HEK293T (cell line): ENCODE data around the gene GARNL3.

ENCODE experiments used
- CTCF ChIA-PET: fragments of 350-600 bp; formaldehyde crosslinking; extraction: SDS; loops from one replicate; lab custom pipeline; 2021; ENCODE audit warnings: antibody characterized with exemption, inconsistent platforms; lab: Yijun Ruan, JAX
- POLR2A ChIA-PET: fragments of 350-600 bp; formaldehyde crosslinking; extraction: SDS; loops from one replicate; lab custom pipeline; 2020; ENCODE audit warnings: antibody characterized with exemption, inconsistent platforms; lab: Yijun Ruan, JAX
- DNase-seq: peaks from one replicate; pipeline ENCODE4 v3.0.0; 2012; ENCODE audit warnings: mixed read lengths; ENCODE audit errors: extremely low spot score
- ARNT ChIP-seq: fragments of 450-650 bp; IDR thresholded peaks from 2 replicates; pipeline ENCODE4 v1.6.1; 2017; ENCODE audit warnings: mild to moderate bottlenecking
- BHLHE40 ChIP-seq: fragments of 450-650 bp; IDR thresholded peaks from 2 replicates; pipeline ENCODE4 v1.6.1; 2016; ENCODE audit warnings: mild to moderate bottlenecking, moderate library complexity, borderline replicate concordance
- CTBP1 ChIP-seq: fragments of 450-650 bp; IDR thresholded peaks from 2 replicates; pipeline ENCODE4 v1.6.1; 2016; ENCODE audit warnings: borderline replicate concordance
- ELF4 ChIP-seq: fragments of 450-650 bp; IDR thresholded peaks from 2 replicates; pipeline ENCODE4 v1.6.1; 2017; ENCODE audit warnings: antibody characterized with exemption
- FOXA1 ChIP-seq: fragments of 450-650 bp; IDR thresholded peaks from 2 replicates; pipeline ENCODE4 v1.6.1; 2016; ENCODE audit warnings: mild to moderate bottlenecking
- FOXK2 ChIP-seq: fragments of 450-650 bp; IDR thresholded peaks from 2 replicates; pipeline ENCODE4 v1.6.1; 2016; ENCODE audit warnings: mild to moderate bottlenecking
- FOXM1 ChIP-seq: fragments of 450-650 bp; IDR thresholded peaks from 2 replicates; pipeline ENCODE4 v1.6.1; 2017; ENCODE audit warnings: mild to moderate bottlenecking, borderline replicate concordance
- HDGF ChIP-seq: fragments of 450-650 bp; IDR thresholded peaks from 2 replicates; pipeline ENCODE4 v1.6.1; 2017; ENCODE audit warnings: antibody characterized with exemption, borderline replicate concordance
- L3MBTL2 ChIP-seq: fragments of 450-650 bp; conservative IDR thresholded peaks from 2 replicates; pipeline ENCODE4 v1.6.1; 2016; ENCODE audit warnings: mild to moderate bottlenecking
- LEF1 ChIP-seq: fragments of 450-650 bp; IDR thresholded peaks from 2 replicates; pipeline ENCODE4 v1.6.1; 2017; ENCODE audit warnings: mild to moderate bottlenecking, borderline replicate concordance
- NFRKB ChIP-seq: fragments of 450-650 bp; IDR thresholded peaks from 2 replicates; pipeline ENCODE4 v1.6.1; 2016; ENCODE audit warnings: mild to moderate bottlenecking, moderate library complexity
- SP1 ChIP-seq: fragments of 450-650 bp; IDR thresholded peaks from 2 replicates; pipeline ENCODE4 v1.6.1; 2017
- SUZ12 ChIP-seq: fragments of 450-650 bp; IDR thresholded peaks from 2 replicates; pipeline ENCODE4 v1.6.1; 2016; ENCODE audit warnings: mild to moderate bottlenecking
- TARDBP ChIP-seq: fragments of 450-650 bp; IDR thresholded peaks from 2 replicates; pipeline ENCODE4 v1.6.1; 2016
- ZNF384 ChIP-seq: fragments of 450-650 bp; IDR thresholded peaks from 2 replicates; pipeline ENCODE4 v1.6.1; 2016
- TF ChIP-seq, protein P1 (sequence below): fragments of 450-650 bp; IDR thresholded peaks from 2 replicates; pipeline ENCODE4 v1.6.1; 2016

GARNL3 gene

DNA sequence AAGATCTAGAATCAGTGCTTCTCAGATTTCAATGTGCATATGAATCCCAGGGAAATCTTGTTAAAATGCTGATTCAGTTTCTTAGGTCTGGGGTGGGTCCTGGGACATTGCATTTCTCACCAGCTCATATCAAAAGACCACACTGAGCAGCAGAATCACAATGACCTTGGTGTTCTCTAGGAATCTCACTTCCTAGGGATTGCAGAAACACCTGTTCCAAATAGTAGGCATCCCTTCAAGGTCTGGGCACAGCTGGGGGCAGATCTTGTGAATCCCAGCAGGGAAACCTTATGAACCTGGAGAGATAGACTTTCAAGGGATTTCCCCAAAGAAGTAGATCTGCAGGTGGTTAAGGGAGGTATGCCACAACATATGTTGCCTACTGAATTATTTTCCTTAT lies 8.9 kb upstream of the GARNL3 start:
- no peak for DNase-seq
- TF ChIP-seq TARDBP (no peak), FOXK2 (no peak), FOXM1 (no peak), HDGF (no peak), ZNF384 (no peak), NFRKB (no peak), BHLHE40 (no peak), ELF4 (no peak), CTBP1 (no peak), ARNT (no peak), L3MBTL2 (no peak), SUZ12 (no peak), LEF1 (no peak), SP1 (no peak), FOXA1 (no peak)
- TF ChIP-seq, protein P1, sequence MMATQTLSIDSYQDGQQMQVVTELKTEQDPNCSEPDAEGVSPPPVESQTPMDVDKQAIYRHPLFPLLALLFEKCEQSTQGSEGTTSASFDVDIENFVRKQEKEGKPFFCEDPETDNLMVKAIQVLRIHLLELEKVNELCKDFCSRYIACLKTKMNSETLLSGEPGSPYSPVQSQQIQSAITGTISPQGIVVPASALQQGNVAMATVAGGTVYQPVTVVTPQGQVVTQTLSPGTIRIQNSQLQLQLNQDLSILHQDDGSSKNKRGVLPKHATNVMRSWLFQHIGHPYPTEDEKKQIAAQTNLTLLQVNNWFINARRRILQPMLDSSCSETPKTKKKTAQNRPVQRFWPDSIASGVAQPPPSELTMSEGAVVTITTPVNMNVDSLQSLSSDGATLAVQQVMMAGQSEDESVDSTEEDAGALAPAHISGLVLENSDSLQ, result no peak
- ChIA-PET CTCF (no interaction called here), POLR2A (interaction anchor here (0.6 kb wide), 1 partner anchor 132 kb away, joined by 3 read pairs; no protein-coding TSS in a partner anchor)

DNA sequence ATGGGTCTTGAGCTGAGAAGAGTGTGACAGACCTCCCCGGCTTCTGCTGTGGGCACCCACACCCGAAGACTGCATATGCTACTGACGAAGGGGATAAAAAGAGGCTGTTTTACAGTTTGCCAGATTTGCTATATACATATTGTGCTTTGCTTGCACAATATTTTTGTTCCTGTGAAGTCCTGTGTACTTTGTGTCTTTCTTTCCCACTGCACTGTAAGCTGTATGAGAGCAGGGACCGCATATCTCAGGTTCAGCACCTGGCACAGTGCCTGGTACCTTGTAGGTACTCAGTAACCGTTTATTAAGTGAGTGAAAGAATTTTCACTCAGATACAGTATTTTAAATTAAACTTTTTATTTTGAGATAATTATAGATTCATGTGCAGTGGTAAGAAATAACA lies 8.2 kb upstream of the GARNL3 start:
- ChIA-PET CTCF (no interaction called here), POLR2A (no interaction called here)
- no peak for DNase-seq
- TF ChIP-seq NFRKB, result no peak

DNA sequence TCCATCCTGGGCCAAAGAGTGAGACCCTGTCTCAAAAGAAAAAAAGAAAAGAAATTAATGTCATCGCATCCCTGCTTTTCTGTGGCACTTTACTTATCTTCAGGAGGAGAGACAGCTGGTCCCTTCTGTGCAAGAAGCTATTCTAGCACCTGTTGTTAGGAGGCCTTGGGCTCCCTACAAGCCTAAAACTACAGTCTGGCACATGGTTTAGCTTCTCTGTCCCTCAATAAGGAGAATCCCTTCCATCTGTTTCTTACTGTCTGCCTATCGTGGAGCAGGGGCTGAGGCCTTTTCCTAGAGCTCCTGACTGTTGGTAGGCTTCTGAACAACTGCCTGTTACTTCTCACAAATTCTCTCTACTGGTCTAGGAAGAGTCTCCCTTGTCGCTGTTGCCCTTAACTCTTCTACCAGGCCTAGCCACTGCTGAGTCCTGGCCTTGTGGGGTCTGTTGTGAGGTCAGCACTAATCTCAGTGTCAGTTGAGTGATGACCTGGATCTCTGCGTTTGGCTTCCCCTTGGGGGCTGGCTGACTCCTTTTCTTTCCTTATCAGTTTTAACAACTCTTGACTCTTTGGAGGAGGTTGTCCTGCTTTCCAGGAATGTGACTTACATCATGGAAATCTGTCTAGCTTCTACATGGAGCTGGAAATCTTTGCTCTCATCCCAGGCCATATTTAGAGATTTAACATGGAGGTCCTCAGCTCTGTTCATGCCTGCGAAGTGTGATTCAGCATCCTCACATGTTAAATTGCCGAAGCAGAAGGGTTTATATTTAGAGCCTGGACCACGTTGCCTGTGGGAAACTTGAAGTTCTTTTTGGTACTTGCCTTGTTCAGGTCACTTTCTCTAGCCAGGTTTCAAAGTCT lies 5.7 kb upstream of the GARNL3 start:
- POLR2A ChIA-PET, result interaction anchor here (0.8 kb wide), 1 partner anchor 14 kb away, joined by 3 read pairs; no protein-coding TSS in a partner anchor
- no peak for TF ChIP-seq L3MBTL2
- TF ChIP-seq NFRKB, result no peak
- TF ChIP-seq CTBP1, result no peak
- TF ChIP-seq ELF4, result no peak
- TF ChIP-seq FOXM1, result no peak
- no peak for TF ChIP-seq ZNF384
- TF ChIP-seq FOXA1, result no peak
- TF ChIP-seq TARDBP, result no peak
- TF ChIP-seq SP1, result no peak
- TF ChIP-seq, protein P1, result no peak
- TF ChIP-seq FOXK2, result no peak
- TF ChIP-seq SUZ12, result no peak
- no peak for TF ChIP-seq ARNT
- no peak for TF ChIP-seq BHLHE40
- TF ChIP-seq HDGF, result no peak
- TF ChIP-seq LEF1, result no peak
- CTCF ChIA-PET, result no interaction called here
- no peak for DNase-seq

DNA sequence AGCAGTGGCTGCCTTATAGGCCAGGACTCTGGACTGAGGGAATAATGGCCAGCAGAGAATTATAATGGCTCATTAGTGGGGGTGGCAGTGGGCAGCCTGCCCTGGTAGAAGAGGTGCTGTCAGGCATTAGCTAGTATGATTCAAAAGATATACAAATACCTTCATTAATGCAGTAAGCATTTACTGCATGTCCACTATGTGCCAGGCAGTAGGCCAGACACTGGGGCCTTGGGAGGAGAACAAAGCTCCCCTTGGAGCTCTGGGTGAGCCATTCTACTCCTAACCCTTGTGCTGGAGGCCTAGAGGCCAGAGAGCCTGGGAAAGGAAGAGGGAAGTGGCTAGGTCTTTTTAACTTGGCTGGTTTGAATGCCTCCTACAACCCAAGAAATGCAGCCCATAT lies 2.0 kb upstream of the GARNL3 start:
- TF ChIP-seq SP1 (no peak), ZNF384 (no peak), FOXM1 (no peak), CTBP1 (no peak), TARDBP (no peak), BHLHE40 (no peak), FOXA1 (no peak), NFRKB (no peak)
- TF ChIP-seq, protein P1, result no peak
- no peak for DNase-seq
- ChIA-PET POLR2A (interaction anchor here (0.6 to 1.4 kb wide), 2 partner anchors 16 to 503 kb away, joined by 3 read pairs; no protein-coding TSS in a partner anchor), CTCF (no interaction called here)

DNA sequence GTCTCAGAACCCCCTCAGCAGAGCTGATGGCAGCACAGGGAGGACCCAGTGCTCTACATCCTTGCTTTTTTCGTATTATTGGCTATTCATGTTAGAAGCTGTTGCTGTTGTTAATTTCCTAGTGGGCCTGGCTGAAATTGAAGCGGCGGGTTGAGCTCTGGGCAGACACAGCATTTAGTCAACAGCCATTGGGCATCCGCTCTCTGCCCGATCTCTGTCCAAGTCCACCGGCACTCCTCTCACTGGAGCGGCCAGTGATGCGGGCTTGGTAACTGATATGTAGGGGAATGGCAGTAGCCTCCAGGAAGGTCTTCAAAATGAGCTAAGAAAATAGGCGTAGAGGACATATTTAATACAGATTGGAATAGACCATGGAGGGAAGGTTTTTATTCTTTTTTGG lies 1.3 kb upstream of the GARNL3 start:
- TF ChIP-seq ARNT (no peak), SP1 (no peak), BHLHE40 (no peak), TARDBP (no peak), SUZ12 (no peak), NFRKB (no peak), LEF1 (no peak), CTBP1 (no peak), FOXK2 (no peak), L3MBTL2 (no peak), ELF4 (no peak), ZNF384 (no peak), FOXA1 (no peak), HDGF (no peak), FOXM1 (no peak)
- TF ChIP-seq, protein P1, result no peak
- CTCF ChIA-PET, result no interaction called here
- no peak for DNase-seq
- POLR2A ChIA-PET, result interaction anchor here (1.4 kb wide), 1 partner anchor 17 kb away, joined by 3 read pairs; no protein-coding TSS in a partner anchor

DNA sequence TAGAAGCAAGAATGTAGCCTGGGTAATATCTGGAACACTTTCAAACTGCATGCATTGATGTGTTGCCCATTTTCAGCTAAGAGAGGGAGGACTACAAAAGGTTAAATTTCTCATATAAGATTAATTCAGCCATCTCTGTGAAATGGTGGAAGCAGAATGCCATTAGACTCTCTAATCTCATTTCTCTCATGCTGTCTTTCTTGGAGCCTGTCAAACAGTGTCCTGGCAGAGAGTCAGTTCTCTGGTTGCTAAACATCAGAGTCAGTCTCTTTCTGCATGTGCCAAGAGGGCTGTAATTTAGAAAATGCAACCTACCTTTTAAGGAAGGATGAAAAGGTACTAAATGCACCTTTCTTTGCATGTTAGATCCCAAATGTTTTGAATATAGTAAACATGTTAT lies 910 bp upstream of the GARNL3 start:
- CTCF ChIA-PET, result no interaction called here
- no peak for DNase-seq
- POLR2A ChIA-PET, result no interaction called here
- TF ChIP-seq TARDBP (no peak), ELF4 (no peak), NFRKB (no peak), CTBP1 (no peak), LEF1 (no peak), FOXA1 (no peak), BHLHE40 (no peak), FOXK2 (no peak), L3MBTL2 (no peak), HDGF (no peak), SUZ12 (no peak), FOXM1 (no peak), ZNF384 (no peak), SP1 (no peak), ARNT (no peak)
- TF ChIP-seq, protein P1, result no peak
